ENCODE results near the gene NUDT6. TPM values are rescaled to one million over a fixed set of nuclear protein-coding genes. Genes with fewer than 3 reads are reported as not detected.

The NUDT6 gene
- total RNA-seq, 1 donor from 2014 or later = 4.0 TPM

GRCh38 chr4:122917731-122918130 is 4.7 kb downstream of the NUDT6 start:
- Mint-ChIP-seq H3K4me1 (ENCODE audit: low read depth, unreplicated experiment) (no peaks in the 10 kb centered on the region), H3K9me3 (ENCODE audit: unreplicated experiment) (no peaks in the 10 kb centered on the region), H3K36me3 (ENCODE audit: unreplicated experiment) (no peaks in the 10 kb centered on the region), H3K4me3 (ENCODE audit: unreplicated experiment) (no peak overlapping the region), H3K27ac (ENCODE audit: unreplicated experiment) (no peak overlapping the region), H3K27me3 (ENCODE audit: unreplicated experiment) (no peaks in the 10 kb centered on the region)
- DNase-seq = no peak
- TF ChIP-seq, protein P1, sequence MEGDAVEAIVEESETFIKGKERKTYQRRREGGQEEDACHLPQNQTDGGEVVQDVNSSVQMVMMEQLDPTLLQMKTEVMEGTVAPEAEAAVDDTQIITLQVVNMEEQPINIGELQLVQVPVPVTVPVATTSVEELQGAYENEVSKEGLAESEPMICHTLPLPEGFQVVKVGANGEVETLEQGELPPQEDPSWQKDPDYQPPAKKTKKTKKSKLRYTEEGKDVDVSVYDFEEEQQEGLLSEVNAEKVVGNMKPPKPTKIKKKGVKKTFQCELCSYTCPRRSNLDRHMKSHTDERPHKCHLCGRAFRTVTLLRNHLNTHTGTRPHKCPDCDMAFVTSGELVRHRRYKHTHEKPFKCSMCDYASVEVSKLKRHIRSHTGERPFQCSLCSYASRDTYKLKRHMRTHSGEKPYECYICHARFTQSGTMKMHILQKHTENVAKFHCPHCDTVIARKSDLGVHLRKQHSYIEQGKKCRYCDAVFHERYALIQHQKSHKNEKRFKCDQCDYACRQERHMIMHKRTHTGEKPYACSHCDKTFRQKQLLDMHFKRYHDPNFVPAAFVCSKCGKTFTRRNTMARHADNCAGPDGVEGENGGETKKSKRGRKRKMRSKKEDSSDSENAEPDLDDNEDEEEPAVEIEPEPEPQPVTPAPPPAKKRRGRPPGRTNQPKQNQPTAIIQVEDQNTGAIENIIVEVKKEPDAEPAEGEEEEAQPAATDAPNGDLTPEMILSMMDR (IDR thresholded peaks at IDR 0.05; ENCODE audit: partially characterized antibody, unreplicated experiment) = no peak

GRCh38 chr4:122914938-122915337 is 7.5 kb downstream of the NUDT6 start:
- Mint-ChIP-seq H3K27me3 (ENCODE audit: unreplicated experiment) (no peaks in the 10 kb centered on the region), H3K4me3 (ENCODE audit: unreplicated experiment) (no peak overlapping the region), H3K36me3 (ENCODE audit: unreplicated experiment) (no peaks in the 10 kb centered on the region), H3K27ac (ENCODE audit: unreplicated experiment) (no peak overlapping the region), H3K4me1 (ENCODE audit: low read depth, unreplicated experiment) (no peaks in the 10 kb centered on the region), H3K9me3 (ENCODE audit: unreplicated experiment) (no peaks in the 10 kb centered on the region)
- DNase-seq = no peak
- TF ChIP-seq, protein P1 (IDR thresholded peaks at IDR 0.05; ENCODE audit: partially characterized antibody, unreplicated experiment) = no peak

- no peak overlapping the region for H3K27ac Mint-ChIP-seq (ENCODE audit: unreplicated experiment)
- no peaks in the 10 kb centered on the region for H3K36me3 Mint-ChIP-seq (ENCODE audit: unreplicated experiment)
- no peak overlapping the region for H3K4me3 Mint-ChIP-seq (ENCODE audit: unreplicated experiment)
- TF ChIP-seq, protein P1 (IDR thresholded peaks at IDR 0.05; ENCODE audit: partially characterized antibody, unreplicated experiment) = peak; percentile 43
- H3K27me3 Mint-ChIP-seq (ENCODE audit: unreplicated experiment) = no peaks in the 10 kb centered on the region
- no peak for DNase-seq
- no peaks in the 10 kb centered on the region for H3K4me1 Mint-ChIP-seq (ENCODE audit: low read depth, unreplicated experiment)
- no peaks in the 10 kb centered on the region for H3K9me3 Mint-ChIP-seq (ENCODE audit: unreplicated experiment)
Measured at GRCh38 chr4:122914292-122914904, 8.0 kb downstream of the NUDT6 start.

- Mint-ChIP-seq H3K27ac (ENCODE audit: unreplicated experiment) (no peak overlapping the region), H3K27me3 (ENCODE audit: unreplicated experiment) (no peaks in the 10 kb centered on the region), H3K4me3 (ENCODE audit: unreplicated experiment) (no peak overlapping the region), H3K36me3 (ENCODE audit: unreplicated experiment) (no peaks in the 10 kb centered on the region), H3K4me1 (ENCODE audit: low read depth, unreplicated experiment) (no peaks in the 10 kb centered on the region), H3K9me3 (ENCODE audit: unreplicated experiment) (no peaks in the 10 kb centered on the region)
- DNase-seq = no peak
- TF ChIP-seq, protein P1 (IDR thresholded peaks at IDR 0.05; ENCODE audit: partially characterized antibody, unreplicated experiment) = no peak
Measured at GRCh38 chr4:122912810-122913575, 9.4 kb downstream of the NUDT6 start.

DNA sequence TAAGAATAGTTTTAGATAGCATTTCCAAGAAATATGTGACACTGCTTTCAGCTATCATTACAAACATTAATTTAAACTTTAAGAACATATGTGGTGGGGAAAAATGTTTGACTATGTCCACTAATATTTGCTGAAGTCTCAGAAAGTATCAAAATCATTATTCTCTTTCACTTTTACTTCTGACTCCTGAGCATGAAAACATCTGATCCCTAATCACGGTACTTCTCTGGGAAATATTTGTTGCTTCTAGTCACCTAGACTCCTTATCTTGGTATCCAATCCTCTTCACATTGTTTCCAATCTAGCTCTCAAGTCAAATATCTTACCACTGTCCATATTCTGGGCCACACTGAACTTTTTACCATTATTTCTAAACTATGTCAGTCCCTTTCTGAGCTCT is 10.8 kb downstream of the NUDT6 start:
- Mint-ChIP-seq H3K27me3 (ENCODE audit: unreplicated experiment) (no peaks in the 10 kb centered on the region), H3K4me1 (ENCODE audit: low read depth, unreplicated experiment) (no peaks in the 10 kb centered on the region), H3K4me3 (ENCODE audit: unreplicated experiment) (no peak overlapping the region), H3K36me3 (ENCODE audit: unreplicated experiment) (no peaks in the 10 kb centered on the region), H3K9me3 (ENCODE audit: unreplicated experiment) (no peaks in the 10 kb centered on the region), H3K27ac (ENCODE audit: unreplicated experiment) (no peak overlapping the region)
- TF ChIP-seq, protein P1 (IDR thresholded peaks at IDR 0.05; ENCODE audit: partially characterized antibody, unreplicated experiment) = no peak
- DNase-seq = no peak

Measured in glutamatergic neuron (in vitro differentiated cells).